Measurements from ENCODE around the gene PIGX.

PIGX gene

DNA sequence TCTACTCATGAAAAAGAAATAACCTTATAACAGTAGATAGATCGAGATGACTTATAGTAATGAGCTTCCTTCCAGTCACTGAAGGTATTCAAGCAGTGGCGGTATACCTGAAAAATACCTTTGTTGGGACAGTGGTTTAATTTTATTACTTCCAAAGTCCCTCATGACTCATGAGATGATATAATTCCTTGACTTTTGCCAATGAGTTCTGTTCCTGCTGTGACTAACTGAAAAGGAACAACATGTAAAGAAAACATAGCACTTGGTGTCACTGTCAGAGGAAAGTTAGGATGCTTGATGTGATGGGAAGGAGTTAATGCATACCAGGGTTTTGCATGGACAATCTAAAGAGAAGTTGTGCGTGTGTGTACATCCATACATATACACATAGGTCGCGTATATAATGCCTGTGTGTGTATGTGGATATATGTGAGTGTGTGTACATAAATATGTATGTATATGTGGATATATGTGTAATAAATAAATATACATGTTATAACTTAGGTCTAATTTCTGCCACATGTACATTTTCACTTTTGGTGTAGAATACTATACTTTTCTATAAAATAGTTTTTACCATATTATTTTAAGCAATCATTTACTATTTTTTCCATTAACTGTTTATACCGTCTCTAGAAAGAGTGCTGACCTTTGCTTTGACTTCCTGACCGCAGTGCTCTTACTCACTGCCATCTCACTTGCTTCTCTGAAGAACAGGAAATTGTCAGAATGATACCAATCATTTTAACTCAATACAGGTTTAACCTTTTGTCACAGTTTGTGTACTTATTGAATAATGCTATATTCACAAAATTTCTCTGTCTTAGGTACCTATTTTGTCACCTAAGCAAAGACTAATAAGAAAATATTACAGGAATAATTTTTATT is 14.9 kb downstream of the PIGX start:
- Histone ChIP-seq H3K27ac (ENCODE audit: low read length) (no peak overlapping the region), H3K4me3 (ENCODE audit: low read length) (no peak overlapping the region), H3K9ac (ENCODE audit: low read length) (no peak overlapping the region), H3K27me3 (replicated peaks; ENCODE audit: insufficient read depth, low read length) (no peaks in the 10 kb centered on the region), H3K9me2 (replicated peaks; ENCODE audit: insufficient read depth, low read length) (no peaks in the 10 kb centered on the region), H2AFZ (ENCODE audit: low read length) (no peak overlapping the region), H3K9me3 (replicated peaks; ENCODE audit: insufficient read depth, low read length) (no peaks in the 10 kb centered on the region), H3K4me1 (ENCODE audit: low read length) (no peaks in the 10 kb centered on the region), H3K36me3 (replicated peaks; ENCODE audit: insufficient read depth, low read length) (peaks cover 10% of the 10 kb centered on the region; the same call in 1 of the 2 replicates), H4K20me1 (ENCODE audit: insufficient read depth, low read length) (no peaks in the 10 kb centered on the region), H3K79me2 (ENCODE audit: low read length) (no peaks in the 10 kb centered on the region), H3K4me2 (ENCODE audit: low read depth, low read length) (no peak overlapping the region), H3F3A (ENCODE audit: insufficient read depth, low read length) (no peaks in the 10 kb centered on the region)
- TF ChIP-seq EZH2phosphoT487 (IDR thresholded peaks at IDR 0.05; ENCODE audit: low read length) (no peak), EZH2 (optimal IDR thresholded peaks at IDR 0.05; ENCODE audit: low read depth, low read length) (no peak)
- TF ChIP-seq, protein P1, sequence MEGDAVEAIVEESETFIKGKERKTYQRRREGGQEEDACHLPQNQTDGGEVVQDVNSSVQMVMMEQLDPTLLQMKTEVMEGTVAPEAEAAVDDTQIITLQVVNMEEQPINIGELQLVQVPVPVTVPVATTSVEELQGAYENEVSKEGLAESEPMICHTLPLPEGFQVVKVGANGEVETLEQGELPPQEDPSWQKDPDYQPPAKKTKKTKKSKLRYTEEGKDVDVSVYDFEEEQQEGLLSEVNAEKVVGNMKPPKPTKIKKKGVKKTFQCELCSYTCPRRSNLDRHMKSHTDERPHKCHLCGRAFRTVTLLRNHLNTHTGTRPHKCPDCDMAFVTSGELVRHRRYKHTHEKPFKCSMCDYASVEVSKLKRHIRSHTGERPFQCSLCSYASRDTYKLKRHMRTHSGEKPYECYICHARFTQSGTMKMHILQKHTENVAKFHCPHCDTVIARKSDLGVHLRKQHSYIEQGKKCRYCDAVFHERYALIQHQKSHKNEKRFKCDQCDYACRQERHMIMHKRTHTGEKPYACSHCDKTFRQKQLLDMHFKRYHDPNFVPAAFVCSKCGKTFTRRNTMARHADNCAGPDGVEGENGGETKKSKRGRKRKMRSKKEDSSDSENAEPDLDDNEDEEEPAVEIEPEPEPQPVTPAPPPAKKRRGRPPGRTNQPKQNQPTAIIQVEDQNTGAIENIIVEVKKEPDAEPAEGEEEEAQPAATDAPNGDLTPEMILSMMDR (IDR thresholded peaks at IDR 0.05; ENCODE audit: low read length): no peak
- no peak for DNase-seq

DNA sequence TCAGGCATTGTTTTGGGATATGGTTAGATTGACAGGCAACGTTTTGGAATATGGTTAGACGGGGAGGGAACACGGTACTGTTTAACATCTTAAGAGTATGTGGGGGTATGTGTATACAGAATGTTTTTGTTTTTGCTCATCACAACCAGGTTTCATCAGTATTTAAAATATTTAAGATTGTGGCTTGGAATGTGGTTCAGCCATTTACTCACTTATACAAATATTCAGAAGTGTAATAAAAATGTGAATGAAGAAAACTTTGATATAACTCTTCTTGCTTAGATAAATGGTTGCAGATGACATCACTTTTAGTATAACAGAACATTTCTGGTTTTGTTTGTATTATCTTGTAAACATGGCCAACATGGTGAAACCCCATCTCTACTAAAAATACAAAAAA is 23.6 kb downstream of the PIGX start:
- H3K4me1 ChIP-seq (ENCODE audit: low read length): no peaks in the 10 kb centered on the region
- H2AFZ ChIP-seq (ENCODE audit: low read length): no peak overlapping the region
- no peak overlapping the region for H3K9ac ChIP-seq (ENCODE audit: low read length)
- H3K36me3 ChIP-seq (replicated peaks; ENCODE audit: insufficient read depth, low read length): no peaks in the 10 kb centered on the region; the same call in 1 of the 2 replicates
- no peak overlapping the region for H3K4me2 ChIP-seq (ENCODE audit: low read depth, low read length)
- H3K9me3 ChIP-seq (replicated peaks; ENCODE audit: insufficient read depth, low read length): no peaks in the 10 kb centered on the region
- no peak overlapping the region for H3K4me3 ChIP-seq (ENCODE audit: low read length)
- peaks cover 9% of the 10 kb centered on the region for H3K79me2 ChIP-seq (ENCODE audit: low read length)
- no peak overlapping the region for H3K27ac ChIP-seq (ENCODE audit: low read length)
- H3K9me2 ChIP-seq (replicated peaks; ENCODE audit: insufficient read depth, low read length): no peaks in the 10 kb centered on the region
- TF ChIP-seq EZH2phosphoT487 (IDR thresholded peaks at IDR 0.05; ENCODE audit: low read length): no peak
- TF ChIP-seq, protein P1 (IDR thresholded peaks at IDR 0.05; ENCODE audit: low read length): no peak
- no peak for TF ChIP-seq EZH2 (optimal IDR thresholded peaks at IDR 0.05; ENCODE audit: low read depth, low read length)
- H3F3A ChIP-seq (ENCODE audit: insufficient read depth, low read length): peaks cover 14% of the 10 kb centered on the region
- no peaks in the 10 kb centered on the region for H3K27me3 ChIP-seq (replicated peaks; ENCODE audit: insufficient read depth, low read length)
- no peak for DNase-seq
- H4K20me1 ChIP-seq (ENCODE audit: insufficient read depth, low read length): no peaks in the 10 kb centered on the region

DNA sequence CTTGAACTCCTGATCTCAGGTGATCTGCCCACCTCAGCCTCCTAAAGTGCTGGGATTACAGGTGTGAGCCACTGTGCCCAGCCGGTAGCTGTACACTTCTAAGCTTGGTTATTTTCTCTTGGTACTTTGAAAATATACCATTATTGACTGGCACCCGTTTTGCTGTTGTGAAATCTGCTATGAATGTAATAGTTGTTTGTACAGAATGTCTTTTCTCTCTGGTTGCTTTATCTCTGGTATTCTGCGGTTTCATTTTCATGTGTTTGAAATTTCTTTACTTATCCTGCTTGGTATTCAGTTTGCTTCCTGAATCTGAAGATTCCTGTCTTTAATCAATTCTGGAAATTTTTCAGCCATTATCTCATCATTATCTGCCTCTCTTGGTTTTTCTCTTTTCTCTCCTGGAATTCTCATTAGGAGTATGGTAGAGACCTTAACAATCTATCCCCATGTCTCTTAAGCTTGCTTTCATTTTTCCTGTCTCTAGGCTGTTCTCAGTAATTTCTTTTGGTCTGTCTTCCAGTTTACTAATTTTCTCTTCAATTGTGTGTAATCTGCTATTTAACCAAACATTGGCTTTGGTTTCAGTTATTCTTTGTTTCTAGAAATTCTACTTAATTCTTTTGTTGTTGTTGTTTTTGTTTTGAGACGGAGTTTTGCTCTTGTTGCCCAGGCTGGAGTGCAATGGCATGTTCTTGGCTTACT is 24.6 kb downstream of the PIGX start:
- Histone ChIP-seq H3K27me3 (replicated peaks; ENCODE audit: insufficient read depth, low read length) (no peaks in the 10 kb centered on the region), H2AFZ (ENCODE audit: low read length) (no peak overlapping the region), H3K9me3 (replicated peaks; ENCODE audit: insufficient read depth, low read length) (no peaks in the 10 kb centered on the region), H3K4me2 (ENCODE audit: low read depth, low read length) (no peak overlapping the region), H3K79me2 (ENCODE audit: low read length) (peaks cover 20% of the 10 kb centered on the region), H3K4me3 (ENCODE audit: low read length) (no peak overlapping the region), H3F3A (ENCODE audit: insufficient read depth, low read length) (peaks cover 20% of the 10 kb centered on the region), H3K9ac (ENCODE audit: low read length) (no peak overlapping the region), H3K36me3 (replicated peaks; ENCODE audit: insufficient read depth, low read length) (no peaks in the 10 kb centered on the region; the same call in 1 of the 2 replicates), H3K27ac (ENCODE audit: low read length) (no peak overlapping the region), H3K9me2 (replicated peaks; ENCODE audit: insufficient read depth, low read length) (no peaks in the 10 kb centered on the region), H3K4me1 (ENCODE audit: low read length) (peaks cover 7% of the 10 kb centered on the region), H4K20me1 (ENCODE audit: insufficient read depth, low read length) (peaks cover 6% of the 10 kb centered on the region; the same call in 1 of the 2 replicates)
- no peak for TF ChIP-seq EZH2 (optimal IDR thresholded peaks at IDR 0.05; ENCODE audit: low read depth, low read length)
- TF ChIP-seq EZH2phosphoT487 (IDR thresholded peaks at IDR 0.05; ENCODE audit: low read length): no peak
- TF ChIP-seq, protein P1 (IDR thresholded peaks at IDR 0.05; ENCODE audit: low read length): no peak
- DNase-seq: no peak

Data from MM.1S (cell line).